GM13977 (cell line): Measurements from ENCODE around the gene KRTAP6-2.

ENCODE experiments used
- DNase-seq: peaks from one replicate; pipeline ENCODE4 v3.0.0; 2012; ENCODE audit warnings: low spot score
- CTCF ChIP-seq: IDR thresholded peaks from 2 replicates; pipeline ENCODE4 v1.5.1; 2012; ENCODE audit warnings: mild to moderate bottlenecking, control low read depth; ENCODE audit not compliant: insufficient read depth; ENCODE audit errors: extremely low read depth, missing control alignments
- in situ Hi-C: fragments of 300-500 bp; cut with MboI; formaldehyde crosslinking; loops from one replicate; pipeline ENCODE4 v1.12.0; 2022; ENCODE audit warnings: low sequenced_read_pairs, low pct_unique_long_range_greater_than_20kb, mixed read lengths, inconsistent platforms; ENCODE audit not compliant: unreplicated experiment

Gene KRTAP6-2

DNA sequence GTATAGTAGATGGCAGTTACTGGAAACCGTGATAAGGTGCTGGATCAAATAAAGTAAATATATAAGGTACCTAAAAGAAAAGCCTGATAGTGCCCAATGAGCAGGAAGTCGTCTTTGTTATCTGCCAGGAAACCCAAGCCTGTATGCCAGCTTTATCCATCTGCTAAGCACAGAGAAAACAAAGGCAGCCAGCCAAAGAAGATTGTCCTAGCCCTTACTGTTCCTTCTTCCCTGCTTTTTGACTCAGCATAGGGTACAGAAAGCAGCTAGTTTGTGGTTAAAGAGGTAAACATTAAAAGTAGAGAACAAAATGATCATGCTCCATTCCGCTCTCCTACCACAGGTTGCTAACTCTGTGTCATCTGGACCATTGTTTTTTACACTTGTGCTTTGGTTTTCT, 18.6 kb downstream of the KRTAP6-2 start:
- TF ChIP-seq CTCF, result no peak
- DNase-seq, result no peak
- in situ Hi-C loops, result no loop called here

DNA sequence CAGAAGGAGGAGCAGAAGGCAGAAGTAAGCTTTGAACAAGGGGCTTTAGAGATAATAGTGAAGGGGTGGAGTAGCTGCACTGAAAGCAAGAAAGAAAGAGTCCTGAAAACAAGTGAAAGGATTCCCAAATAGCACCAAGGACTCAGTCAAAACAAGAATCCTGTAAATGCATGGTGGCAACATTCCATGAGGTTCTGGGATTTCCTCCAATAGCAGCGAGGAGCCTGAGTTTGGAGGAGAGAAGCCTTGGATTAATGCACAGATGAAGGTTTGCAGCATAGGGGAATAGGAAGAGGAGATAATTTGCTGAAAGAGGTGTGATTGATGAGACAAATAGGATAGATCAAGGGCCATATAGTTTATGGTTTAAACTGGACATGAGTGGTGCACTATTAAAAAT, 19.4 kb downstream of the KRTAP6-2 start:
- no peak for TF ChIP-seq CTCF
- in situ Hi-C loops, result no loop called here
- no peak for DNase-seq

- in situ Hi-C loops, result no loop called here
- TF ChIP-seq CTCF, result no peak
- DNase-seq, result no peak
Observed at GRCh38 chr21:30577766-30578165, 20.9 kb downstream of the KRTAP6-2 start.

- no peak for DNase-seq
- in situ Hi-C loops, result no loop called here
- TF ChIP-seq CTCF, result no peak
Observed at GRCh38 chr21:30567617-30568016, 31.1 kb downstream of the KRTAP6-2 start.

- in situ Hi-C loops, result no loop called here
- TF ChIP-seq CTCF, result no peak
- DNase-seq, result no peak
Observed at GRCh38 chr21:30563630-30564029, 35.1 kb downstream of the KRTAP6-2 start.

GRCh38 chr21:30563072-30563471, 35.6 kb downstream of the KRTAP6-2 start:
- in situ Hi-C loops, result no loop called here
- no peak for DNase-seq
- no peak for TF ChIP-seq CTCF

DNA sequence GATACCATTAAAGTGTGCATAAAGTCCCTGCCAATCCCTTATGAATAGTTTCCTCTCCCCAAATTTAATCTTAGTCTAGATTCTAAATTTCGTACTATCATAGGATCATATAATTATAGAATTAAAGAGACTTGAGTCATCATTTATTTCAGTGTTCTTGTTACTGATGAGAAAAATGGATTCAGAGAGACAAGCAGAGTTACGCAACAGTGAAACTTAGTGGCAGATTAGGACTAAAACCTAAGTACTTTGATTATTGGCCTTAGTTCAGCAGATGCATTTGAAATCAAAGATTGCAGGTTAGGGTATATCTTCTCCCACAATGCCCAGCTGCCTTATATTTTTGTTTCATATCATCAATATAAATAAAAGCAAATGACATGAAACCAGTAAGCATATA, 36.7 kb downstream of the KRTAP6-2 start:
- no peak for DNase-seq
- TF ChIP-seq CTCF, result no peak
- in situ Hi-C loops, result no loop called here
